ENCODE data around the gene CHAF1A.

CHAF1A gene

DNA sequence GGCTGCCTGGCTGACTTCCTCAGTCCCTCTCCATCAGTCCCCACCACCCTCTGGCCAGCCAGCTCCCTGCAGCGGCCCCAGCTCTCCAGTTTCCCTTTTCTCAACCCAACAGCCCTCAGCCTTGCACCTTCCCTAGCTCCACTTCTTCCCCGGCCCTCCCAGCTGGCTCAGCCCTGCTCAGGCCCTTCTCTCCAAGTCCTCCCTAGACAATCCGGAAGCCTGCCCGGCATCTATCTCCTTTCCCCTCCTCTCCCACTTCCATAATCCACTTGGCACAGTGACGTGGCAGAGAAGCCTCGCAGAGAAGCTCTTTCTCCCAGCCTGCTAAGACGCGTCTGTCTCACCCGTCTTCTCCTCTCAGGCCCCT, 54.0 kb downstream of the CHAF1A start:
- peak; percentile 72 for DNase-seq (ENCODE audit: low spot score)

DNA sequence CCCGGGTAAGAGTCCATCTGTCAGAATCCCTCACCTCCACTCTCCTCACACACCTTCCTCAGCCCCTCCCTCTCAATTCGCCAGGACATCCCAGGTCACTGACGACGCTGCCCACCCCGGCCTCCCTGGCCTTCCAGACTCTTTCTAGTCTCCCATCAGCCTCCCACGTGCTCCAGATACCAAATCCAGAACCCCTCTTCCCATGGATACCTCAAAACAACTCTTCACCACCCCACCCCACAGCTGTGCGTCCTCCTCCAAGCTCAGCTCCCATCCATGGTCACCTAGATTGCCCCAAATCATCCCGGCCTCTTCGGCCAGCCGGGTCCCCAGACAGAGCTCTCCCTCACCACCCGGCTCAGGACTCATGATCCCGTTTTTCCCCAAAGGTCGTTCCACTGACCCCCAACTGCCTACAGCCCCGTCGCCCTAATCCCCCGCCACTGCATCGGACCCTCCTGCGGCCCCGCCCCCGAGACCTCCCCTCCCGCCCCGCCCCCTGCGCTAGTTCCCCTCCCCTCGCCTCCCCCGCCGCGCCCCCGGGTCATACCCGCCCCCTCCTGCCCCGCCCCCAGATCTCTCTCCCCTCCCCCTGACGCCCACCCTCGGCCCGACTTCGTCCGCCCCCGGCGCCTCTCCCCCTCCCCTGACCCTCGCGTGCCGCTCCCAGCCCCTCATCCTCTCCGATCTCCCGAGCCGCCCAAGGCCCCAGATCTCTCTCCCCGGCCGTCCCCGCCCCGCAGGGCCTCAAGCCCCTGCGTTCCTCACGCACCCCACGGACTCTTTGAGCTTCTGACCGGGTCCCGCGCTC, 54.6 kb downstream of the CHAF1A start:
- DNase-seq (ENCODE audit: low spot score) = peak; percentile 82

- DNase-seq (ENCODE audit: low spot score) = peak; percentile 97
Measured at GRCh38 chr19:4457654-4458395, 55.4 kb downstream of the CHAF1A start, which contains the start of gene UBXN6. Gene UBXN6 (minus strand): TSS chr19:4457794. CDS start chr19:4457697, 97 bp downstream.

DNA sequence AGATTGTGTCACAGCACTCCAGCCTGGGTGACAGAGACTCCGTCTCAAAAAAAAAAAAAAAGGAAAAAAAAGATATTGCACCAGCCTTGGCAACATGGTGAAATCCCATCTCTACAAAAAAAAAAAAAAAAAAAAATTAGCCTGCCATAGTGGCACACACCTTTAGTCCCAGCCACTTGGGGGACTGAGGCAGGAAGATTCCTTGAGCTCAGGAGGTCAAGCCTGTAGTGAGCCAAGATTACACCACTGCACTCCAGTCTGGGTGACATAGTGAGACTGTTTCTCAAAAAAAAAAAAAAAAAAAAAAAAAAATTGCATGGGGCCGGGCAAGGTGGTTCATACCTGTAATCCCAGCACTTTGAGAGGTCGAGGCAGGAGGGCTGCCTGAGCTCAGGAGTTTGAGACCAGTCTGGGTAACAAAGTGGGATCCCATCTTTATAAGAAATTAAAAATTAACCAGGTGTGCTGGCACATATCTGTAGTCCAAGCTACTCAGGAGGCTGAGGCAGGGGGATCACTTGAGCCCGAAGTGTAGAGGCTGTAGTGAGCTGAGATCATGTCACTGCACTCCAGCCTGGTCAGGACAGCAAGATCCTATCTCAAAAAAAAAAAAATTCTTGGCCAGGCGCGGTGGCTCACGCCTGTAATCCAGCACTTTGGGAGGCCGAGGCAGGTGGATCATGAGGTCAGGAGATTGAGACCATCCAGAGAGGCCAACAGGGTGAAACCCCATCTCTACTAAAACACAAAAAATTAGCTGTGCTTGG, 62.6 kb downstream of the CHAF1A start:
- DNase-seq (ENCODE audit: low spot score) = no peak

GRCh38 chr19:4467835-4468234, 65.4 kb downstream of the CHAF1A start:
- DNase-seq (ENCODE audit: low spot score) = no peak

DNA sequence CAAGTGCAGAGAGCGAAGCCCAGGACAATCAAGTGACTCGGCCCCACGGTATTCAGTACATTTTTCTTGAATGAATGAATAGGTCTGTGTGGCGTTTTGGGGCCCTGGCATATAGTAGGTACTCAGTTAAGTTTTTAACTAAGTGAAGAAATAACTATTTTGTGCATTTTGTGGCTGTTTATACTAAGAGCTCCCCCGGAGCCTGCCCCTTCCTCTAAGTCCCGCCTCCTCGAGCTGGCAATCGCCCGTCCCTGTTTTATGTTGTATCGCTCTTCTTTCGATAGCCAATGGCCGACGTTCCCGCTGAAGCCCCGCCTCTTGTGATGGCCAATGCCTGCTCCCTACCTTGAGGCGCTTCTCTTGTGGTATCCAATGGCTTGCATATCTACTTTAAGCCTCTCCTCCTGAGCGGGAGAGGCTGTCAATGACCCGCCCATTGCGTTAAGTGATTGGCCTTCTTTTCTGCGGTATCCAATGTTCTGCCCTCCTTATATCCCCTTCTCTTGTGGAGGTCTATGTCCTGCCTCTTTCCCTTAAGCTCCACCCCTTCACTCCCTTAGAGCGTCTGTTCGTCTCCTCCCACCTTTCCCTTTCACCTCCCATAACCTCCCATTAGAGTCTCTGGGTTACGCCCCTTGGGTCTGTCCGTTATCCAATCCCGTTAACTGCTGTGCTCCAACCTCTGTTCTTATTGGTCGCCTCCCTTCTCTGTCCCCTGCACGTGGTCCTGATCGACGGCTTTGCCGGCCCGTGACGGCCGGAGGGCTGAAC, 69.1 kb downstream of the CHAF1A start:
- peak; percentile 99 for DNase-seq (ENCODE audit: low spot score)

GRCh38 chr19:4472174-4472974, 69.9 kb downstream of the CHAF1A start, which contains the start of gene HDGFL2:
Gene HDGFL2 (plus strand): TSS chr19:4472297. CDS start chr19:4472351, 54 bp downstream.
- no peak for DNase-seq (ENCODE audit: low spot score)

GRCh38 chr19:4473011-4473762, 70.7 kb downstream of the CHAF1A start:
- no peak for DNase-seq (ENCODE audit: low spot score)

GRCh38 chr19:4473763-4474513, 71.5 kb downstream of the CHAF1A start:
- DNase-seq (ENCODE audit: low spot score) = peak; percentile 43

DNA sequence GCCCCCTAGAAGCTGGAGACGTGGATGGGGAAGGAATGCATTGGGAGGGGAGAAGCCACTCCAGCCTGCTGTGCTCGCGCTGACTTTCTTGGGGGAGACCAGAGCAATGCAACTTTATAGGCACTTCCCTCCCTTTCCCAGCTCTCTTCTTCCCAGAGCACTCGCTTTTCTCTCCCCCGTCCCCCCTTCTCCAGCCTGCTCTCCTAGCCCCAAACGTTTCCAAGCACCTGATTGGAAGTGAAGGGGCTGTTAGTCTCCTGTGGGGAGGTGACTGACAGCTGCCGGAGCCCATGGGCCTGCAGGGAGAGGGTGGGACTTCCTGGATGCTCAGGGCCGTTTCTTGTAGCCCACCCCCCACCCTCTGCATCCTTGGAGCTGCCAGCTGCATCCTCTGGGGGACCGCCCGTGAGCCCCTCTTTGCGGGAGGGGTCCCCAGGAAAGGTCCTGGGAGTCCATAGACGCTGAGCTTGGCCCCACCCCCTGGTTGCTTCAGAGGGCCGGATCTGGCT, 72.1 kb downstream of the CHAF1A start:
- DNase-seq (ENCODE audit: low spot score) = peak; percentile 87

DNA sequence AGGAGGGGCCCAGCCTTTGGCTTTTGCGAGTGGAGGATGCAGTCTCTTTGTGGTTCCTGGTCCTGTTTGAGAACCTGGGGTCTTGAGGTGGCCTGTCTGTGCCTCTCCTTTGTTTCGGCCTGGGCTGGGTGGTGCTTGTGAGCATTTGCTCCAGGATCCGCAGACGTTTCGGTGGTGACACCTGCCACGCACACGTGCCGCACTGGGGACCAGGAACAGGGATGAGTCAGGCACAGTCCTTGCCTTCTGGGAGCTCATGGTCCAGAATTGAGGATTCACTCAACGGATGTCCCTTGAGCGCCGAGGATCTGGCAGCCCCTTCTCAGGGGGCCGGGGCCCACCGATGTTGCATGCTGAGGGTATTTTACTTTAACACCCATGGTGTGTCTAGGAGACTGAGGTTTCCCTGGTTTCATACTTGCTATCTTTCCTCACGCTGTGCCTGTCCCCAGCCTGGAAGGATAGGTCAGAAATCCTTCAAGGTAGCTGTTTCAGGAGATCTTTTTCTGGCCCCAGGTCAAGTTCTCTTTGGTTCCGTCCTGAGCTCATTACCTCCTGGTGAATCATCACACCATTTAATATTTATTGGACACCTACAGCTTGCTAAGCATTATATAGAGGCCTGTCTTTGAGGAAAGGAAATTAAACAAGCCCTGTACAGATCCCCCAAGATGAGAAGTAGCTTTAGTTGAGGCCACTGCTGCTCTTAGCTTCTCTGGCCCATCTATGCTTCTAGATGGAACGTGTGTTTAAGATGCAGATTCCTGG, 74.8 kb downstream of the CHAF1A start:
- no peak for DNase-seq (ENCODE audit: low spot score)

DNA sequence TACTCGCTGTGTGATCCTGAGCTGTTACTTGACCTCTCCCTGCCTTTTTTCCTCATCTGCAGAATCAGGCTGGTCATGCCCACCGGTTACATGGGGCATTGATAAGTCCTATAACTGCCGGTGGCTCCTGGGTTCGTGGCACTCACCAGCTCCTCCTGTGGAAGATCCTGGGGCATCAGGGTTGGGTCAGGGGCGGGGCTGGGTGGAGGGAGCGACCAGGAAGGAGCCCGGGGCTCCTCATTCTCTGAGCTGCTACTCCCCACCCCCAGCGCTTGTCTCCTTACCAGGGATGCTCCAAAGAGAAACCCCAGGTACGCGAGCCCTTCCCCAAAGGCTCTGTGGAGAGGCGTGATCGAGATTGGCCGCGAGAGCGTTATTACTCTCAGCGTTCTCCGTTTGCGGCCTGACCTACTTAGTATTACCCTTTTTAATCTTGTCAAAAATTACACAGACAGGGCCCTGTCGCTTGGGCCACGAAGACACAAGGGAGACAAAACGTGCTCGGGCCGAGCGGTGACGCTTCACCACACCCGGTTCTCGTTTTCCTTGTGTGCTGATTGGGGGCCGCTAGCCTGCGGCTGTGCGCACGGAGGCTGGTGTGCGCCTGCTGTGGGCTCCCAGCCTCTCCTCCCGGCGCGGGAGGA, 80.4 kb downstream of the CHAF1A start:
- DNase-seq (ENCODE audit: low spot score) = no peak

DNA sequence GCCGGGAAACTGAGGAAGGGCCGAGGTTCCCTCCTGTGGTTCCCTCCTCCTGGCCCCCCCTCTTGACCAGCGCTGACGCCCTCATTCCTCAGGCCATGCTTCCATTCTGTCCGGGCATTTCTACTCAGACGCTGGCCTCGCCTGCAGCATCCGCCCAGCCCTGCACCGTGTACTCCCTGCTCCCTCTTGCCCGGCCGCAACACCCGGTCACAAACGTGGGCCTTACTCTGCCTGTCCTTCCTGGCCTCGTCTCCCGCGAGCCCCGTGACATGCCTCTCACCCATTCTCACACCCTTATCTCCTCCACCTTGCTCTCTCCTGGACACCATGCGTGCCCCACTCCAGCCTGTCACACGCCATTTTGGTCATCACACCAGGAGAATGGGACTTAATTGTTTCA, 80.9 kb downstream of the CHAF1A start:
- no peak for DNase-seq (ENCODE audit: low spot score)

DNA sequence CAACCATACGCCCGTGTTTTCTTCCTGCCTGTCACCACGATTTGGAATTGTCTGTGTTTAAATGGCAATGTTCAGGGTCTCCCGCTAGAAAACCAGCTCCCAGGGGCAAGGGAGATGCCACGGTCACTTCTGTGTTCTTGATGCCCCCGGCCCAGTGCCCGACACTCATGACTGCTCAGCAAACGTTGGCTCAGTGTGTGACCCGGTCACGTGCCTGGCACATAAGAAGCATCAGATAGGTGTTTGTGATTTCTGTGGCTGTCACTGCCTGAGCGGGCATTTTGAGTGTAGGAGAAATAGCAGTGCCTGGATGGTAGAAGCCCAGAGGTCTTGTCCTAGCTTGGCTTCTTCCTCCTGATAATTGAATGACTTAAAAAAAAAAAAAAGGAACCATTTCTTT, 85.1 kb downstream of the CHAF1A start:
- no peak for DNase-seq (ENCODE audit: low spot score)

DNA sequence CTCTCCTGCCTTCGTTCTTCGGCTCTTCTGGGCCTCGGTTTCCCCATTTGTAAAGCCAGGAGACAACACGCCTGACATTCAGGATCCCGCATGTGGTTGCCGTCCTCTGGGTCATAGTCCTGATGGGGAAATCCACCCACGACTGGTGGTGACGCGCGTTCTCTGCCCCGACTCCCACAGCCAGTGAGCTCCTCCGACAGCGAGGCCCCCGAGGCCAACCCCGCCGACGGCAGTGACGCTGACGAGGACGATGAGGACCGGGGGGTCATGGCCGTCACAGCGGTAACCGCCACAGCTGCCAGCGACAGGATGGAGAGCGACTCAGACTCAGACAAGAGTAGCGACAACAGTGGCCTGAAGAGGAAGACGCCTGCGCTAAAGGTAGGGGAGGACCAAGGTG, 86.1 kb downstream of the CHAF1A start:
- DNase-seq (ENCODE audit: low spot score) = no peak

GRCh38 chr19:4491446-4491845, 89.0 kb downstream of the CHAF1A start:
- DNase-seq (ENCODE audit: low spot score) = no peak

- no peak for DNase-seq (ENCODE audit: low spot score)
Measured at GRCh38 chr19:4492337-4493103, 90.1 kb downstream of the CHAF1A start.

All from hepatic stellate cell (primary cell).